ENCODE measurements around the gene RIOK3.
"Not testable (repeated sequence)": the region's sequence is repeated elsewhere in the genome, so short reads cannot be mapped to it uniquely, and the experiment has no call there.

RIOK3 gene, protein sequence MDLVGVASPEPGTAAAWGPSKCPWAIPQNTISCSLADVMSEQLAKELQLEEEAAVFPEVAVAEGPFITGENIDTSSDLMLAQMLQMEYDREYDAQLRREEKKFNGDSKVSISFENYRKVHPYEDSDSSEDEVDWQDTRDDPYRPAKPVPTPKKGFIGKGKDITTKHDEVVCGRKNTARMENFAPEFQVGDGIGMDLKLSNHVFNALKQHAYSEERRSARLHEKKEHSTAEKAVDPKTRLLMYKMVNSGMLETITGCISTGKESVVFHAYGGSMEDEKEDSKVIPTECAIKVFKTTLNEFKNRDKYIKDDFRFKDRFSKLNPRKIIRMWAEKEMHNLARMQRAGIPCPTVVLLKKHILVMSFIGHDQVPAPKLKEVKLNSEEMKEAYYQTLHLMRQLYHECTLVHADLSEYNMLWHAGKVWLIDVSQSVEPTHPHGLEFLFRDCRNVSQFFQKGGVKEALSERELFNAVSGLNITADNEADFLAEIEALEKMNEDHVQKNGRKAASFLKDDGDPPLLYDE

DNA sequence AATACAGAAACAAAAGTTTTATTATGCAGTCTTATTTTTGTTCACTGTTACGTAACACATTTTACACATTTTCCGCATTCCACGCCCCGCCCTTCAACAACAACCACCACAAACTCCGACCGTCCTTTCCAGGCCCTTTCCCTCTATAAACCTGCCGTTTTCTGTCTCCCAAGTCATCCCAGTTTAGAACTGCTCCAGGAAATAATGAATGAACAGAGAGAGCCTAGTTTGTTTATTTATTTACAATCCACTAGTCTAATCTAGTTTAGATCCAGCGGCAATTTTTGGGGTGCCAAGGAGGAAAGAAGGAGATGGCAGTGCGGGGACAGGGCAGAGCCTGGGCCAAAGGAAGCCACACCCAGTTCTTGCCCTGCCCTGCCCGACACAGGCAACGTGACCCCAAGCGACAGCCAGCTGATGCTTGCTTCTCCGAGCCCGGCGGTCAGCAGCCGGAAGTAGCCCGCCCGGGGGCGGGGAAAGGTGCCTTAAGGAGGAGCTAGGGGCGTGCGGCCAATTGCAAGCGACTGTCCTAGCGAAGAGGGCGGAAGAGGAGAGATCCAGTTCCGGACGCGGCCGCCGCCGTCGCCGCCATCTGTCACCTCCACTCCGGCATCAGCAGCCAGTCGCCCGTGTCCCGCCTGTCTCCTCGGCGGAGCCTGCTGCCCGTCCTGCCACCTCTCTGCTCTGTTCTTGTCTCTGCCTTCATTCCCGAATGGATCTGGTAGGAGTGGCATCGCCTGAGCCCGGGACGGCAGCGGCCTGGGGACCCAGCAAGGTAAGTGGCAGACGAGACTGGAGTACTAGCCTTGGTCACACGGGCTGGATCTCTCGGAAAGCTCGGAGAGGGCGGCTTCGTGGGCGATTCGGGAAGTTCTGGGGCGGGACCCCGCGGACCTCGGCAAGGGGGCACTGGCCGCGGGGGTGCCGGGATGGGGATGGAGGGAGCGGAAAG is at the start of gene RIOK3:
RIOK3 (plus strand) TSS at position 560 of the 952 bp plus-strand sequence; CDS start at position 713, 153 bp downstream.
- Mint-ChIP-seq H3K4me3 (peak within 1 kb of the TSS; percentile 96 to 99), H3K9me3 (no peaks in the 10 kb centered on the region), H3K27ac (peak within 1 kb of the TSS; percentile 95 to 98), H3K4me1 (peaks cover 50% of the 10 kb centered on the region), H3K27me3 (no peaks in the 10 kb centered on the region)
- ATAC-seq: peak; percentile 99
- DNase-seq: peak; percentile 91 to 96

- H3K4me1 Mint-ChIP-seq: peaks cover 8% of the 10 kb centered on the region
Observed at GRCh38 chr18:23403310-23403709, 49.8 kb upstream of the RIOK3 start.

DNA sequence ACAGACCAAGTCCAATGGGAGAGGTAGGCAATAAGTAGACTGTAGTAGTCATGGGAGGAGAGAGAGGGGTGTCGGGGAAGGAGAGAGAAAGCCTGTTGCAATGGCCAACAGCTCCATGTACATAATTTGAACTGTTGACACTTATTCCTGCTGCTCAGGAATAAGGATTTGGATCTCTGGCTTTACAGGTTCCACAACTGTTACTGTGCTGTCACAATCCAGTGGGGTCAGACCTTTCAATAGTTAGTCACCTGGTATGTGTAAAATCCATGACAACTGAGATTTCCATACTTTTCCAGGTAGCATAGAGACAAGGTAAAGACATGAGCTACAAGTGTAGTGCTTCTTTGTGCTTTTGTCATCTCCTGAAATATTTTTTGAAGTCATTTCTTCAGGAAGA is 47.5 kb upstream of the RIOK3 start:
- Mint-ChIP-seq H3K4me3 (no peak overlapping the region), H3K27me3 (no peaks in the 10 kb centered on the region), H3K9me3 (no peaks in the 10 kb centered on the region), H3K27ac (no peak overlapping the region), H3K4me1 (no peaks in the 10 kb centered on the region)
- DNase-seq: no peak
- ATAC-seq: no peak

More at GRCh38 chr18:23403310-23403709, 49.8 kb upstream of the RIOK3 start:
- Mint-ChIP-seq H3K4me3 (no peak overlapping the region), H3K27me3 (no peaks in the 10 kb centered on the region), H3K27ac (no peak overlapping the region), H3K9me3 (no peaks in the 10 kb centered on the region)
- ATAC-seq (no peak), DNase-seq (no peak)

DNA sequence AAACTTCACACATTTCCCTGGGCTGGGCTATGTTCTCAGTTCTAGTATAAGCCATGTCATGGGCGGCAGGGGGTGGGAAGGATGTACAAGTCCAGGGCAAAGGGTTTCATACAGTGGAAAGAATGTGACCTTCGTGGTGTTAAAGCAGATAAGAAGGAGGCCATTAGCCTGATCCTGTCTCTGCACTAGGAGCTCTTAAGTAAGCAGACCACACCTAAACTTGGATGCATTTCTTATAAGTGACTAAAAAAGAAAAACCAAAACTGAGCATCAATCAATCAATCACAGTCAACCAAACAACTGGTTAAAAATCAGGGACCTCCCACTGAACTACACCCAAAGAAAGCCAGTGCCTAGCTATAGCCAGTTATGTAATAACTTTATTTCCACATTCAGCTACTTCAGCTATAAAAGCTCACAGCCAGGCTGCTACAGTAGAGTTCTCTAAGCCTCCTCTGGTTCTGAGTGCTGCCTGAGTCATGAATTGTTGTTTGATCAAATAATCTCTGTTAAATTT is 46.8 kb upstream of the RIOK3 start:
- DNase-seq (no peak), ATAC-seq (no peak)
- Mint-ChIP-seq H3K9me3 (no peaks in the 10 kb centered on the region), H3K27ac (no peak overlapping the region), H3K4me1 (no peaks in the 10 kb centered on the region), H3K4me3 (no peak overlapping the region), H3K27me3 (no peaks in the 10 kb centered on the region)

- H3K4me3 Mint-ChIP-seq: no peak overlapping the region
- H3K4me1 Mint-ChIP-seq: no peaks in the 10 kb centered on the region
- no peak for ATAC-seq
- no peaks in the 10 kb centered on the region for H3K27me3 Mint-ChIP-seq
- no peak overlapping the region for H3K27ac Mint-ChIP-seq
- DNase-seq: no peak
- H3K9me3 Mint-ChIP-seq: no peaks in the 10 kb centered on the region
Observed at GRCh38 chr18:23412351-23412964, 40.6 kb upstream of the RIOK3 start.

DNA sequence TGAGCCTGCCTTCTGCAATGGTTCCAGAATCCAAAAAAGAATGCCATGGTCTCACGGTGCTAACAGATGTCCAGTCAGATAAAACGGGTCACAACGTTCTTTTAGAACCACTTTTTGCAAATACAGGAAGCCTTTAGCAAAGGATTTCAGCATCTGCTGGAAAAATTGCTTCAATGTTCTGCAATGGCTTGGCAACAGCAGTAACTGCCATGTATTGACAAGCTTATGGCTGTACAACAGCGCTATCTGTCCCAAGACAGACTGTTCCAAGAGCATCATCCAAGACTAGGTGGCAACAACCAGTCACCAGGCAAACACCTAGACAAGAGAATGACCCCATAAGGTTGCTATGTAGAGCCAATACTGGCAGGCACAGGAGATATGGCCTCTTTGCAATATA is 37.6 kb upstream of the RIOK3 start:
- Mint-ChIP-seq H3K4me3 (no peak overlapping the region), H3K9me3 (no peaks in the 10 kb centered on the region), H3K4me1 (no peaks in the 10 kb centered on the region), H3K27ac (no peak overlapping the region), H3K27me3 (no peaks in the 10 kb centered on the region)
- ATAC-seq (no peak), DNase-seq (no peak)

GRCh38 chr18:23416298-23416697 is 36.8 kb upstream of the RIOK3 start:
- Mint-ChIP-seq H3K4me3 (no peak overlapping the region), H3K9me3 (no peaks in the 10 kb centered on the region), H3K4me1 (no peaks in the 10 kb centered on the region), H3K27me3 (no peaks in the 10 kb centered on the region), H3K27ac (no peak overlapping the region)
- DNase-seq: no peak
- no peak for ATAC-seq

- Mint-ChIP-seq H3K4me1 (peaks cover 10% of the 10 kb centered on the region), H3K4me3 (no peak overlapping the region), H3K27ac (no peak overlapping the region), H3K27me3 (no peaks in the 10 kb centered on the region), H3K9me3 (no peaks in the 10 kb centered on the region)
- DNase-seq (no peak), ATAC-seq (no peak)
Observed at GRCh38 chr18:23421277-23421676, 31.8 kb upstream of the RIOK3 start.

GRCh38 chr18:23422751-23423418 is 30.2 kb upstream of the RIOK3 start:
- H3K4me3 Mint-ChIP-seq: no peak overlapping the region
- ATAC-seq (no peak), DNase-seq (peak in 1 of 2 donors; percentile 13)
- H3K4me1 Mint-ChIP-seq: peaks cover 10% of the 10 kb centered on the region
- no peaks in the 10 kb centered on the region for H3K9me3 Mint-ChIP-seq
- H3K27ac Mint-ChIP-seq: peak overlapping the region; percentile 66 to 69
- H3K27me3 Mint-ChIP-seq: no peaks in the 10 kb centered on the region

GRCh38 chr18:23424616-23425015 is 28.5 kb upstream of the RIOK3 start:
- Mint-ChIP-seq H3K4me3 (no peak overlapping the region), H3K27me3 (no peaks in the 10 kb centered on the region), H3K4me1 (peaks cover 10% of the 10 kb centered on the region), H3K27ac (no peak overlapping the region), H3K9me3 (no peaks in the 10 kb centered on the region)
- ATAC-seq (no peak), DNase-seq (no peak)

DNA sequence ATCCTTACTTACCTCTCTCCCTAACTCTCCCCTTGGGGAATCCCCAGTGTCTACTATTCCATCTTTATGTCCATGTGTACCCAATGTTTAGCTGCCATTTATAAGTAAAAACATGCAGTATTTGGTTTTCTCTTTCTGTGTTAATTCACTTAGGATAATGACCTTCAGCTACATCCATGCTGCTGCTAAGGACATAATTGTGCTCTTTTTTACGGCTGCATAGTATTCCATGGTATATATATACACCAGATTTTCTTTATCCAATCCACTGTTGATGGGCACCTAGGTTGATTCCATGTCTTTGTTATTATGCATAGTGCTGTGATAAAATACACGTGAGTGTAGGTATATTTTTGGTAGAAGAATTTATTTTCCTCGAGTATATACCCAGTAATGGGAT is 24.3 kb upstream of the RIOK3 start:
- Mint-ChIP-seq H3K27me3 (no peaks in the 10 kb centered on the region), H3K9me3 (no peaks in the 10 kb centered on the region), H3K4me1 (no peaks in the 10 kb centered on the region), H3K4me3 (no peak overlapping the region), H3K27ac (no peak overlapping the region)
- DNase-seq (no peak), ATAC-seq (no peak)

GRCh38 chr18:23429538-23429937 is 23.5 kb upstream of the RIOK3 start:
- not testable (repeated sequence) for ATAC-seq, DNase-seq, H3K27ac Mint-ChIP-seq, H3K9me3 Mint-ChIP-seq, H3K27me3 Mint-ChIP-seq, H3K4me3 Mint-ChIP-seq, H3K4me1 Mint-ChIP-seq

DNA sequence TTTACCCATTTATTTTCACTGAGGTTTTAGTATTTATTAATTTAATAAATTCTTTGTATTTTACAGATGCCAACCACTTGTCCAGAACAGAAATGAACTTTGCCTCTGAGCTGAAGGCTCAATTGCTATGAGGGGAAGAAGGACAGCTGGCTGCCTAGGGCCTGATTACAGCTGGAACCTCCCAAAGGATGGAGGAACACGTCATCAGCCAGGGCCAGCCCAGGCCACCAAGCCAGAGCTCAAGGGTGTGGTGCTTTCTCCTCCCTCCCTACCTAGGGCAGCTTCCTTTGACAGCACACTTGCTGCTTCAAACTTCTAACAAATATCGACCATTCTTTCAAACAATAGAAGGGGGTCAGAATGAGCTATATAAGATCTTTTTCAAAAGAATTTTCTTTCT is 19.7 kb upstream of the RIOK3 start:
- peaks cover 20% of the 10 kb centered on the region for H3K4me1 Mint-ChIP-seq
- no peaks in the 10 kb centered on the region for H3K9me3 Mint-ChIP-seq

GRCh38 chr18:23437357-23438045 is 15.6 kb upstream of the RIOK3 start:
- H3K9me3 Mint-ChIP-seq: no peaks in the 10 kb centered on the region
- peak overlapping the region; percentile 92 for H3K4me3 Mint-ChIP-seq
- DNase-seq (peak; percentile 68 to 78), ATAC-seq (peak; percentile 99)
- H3K27me3 Mint-ChIP-seq: no peaks in the 10 kb centered on the region
- H3K27ac Mint-ChIP-seq: peak overlapping the region; percentile 78
- peaks cover 27% of the 10 kb centered on the region for H3K4me1 Mint-ChIP-seq

More for the DNA sequence above, 19.7 kb upstream of the RIOK3 start:
- Mint-ChIP-seq H3K4me3 (no peak overlapping the region), H3K27me3 (no peaks in the 10 kb centered on the region), H3K27ac (no peak overlapping the region)
- DNase-seq (no peak), ATAC-seq (no peak)
